AG10803 (cell line): ENCODE measurements around the gene SCP2.

Experiments used
- DNase-seq: peaks from one replicate; pipeline ENCODE4 v3.0.0; 2010; ENCODE audit warnings: low read depth
- H3K4me3 ChIP-seq: 2 replicates; pipeline ENCODE4 v1.5.1; 2011; ENCODE audit warnings: mild to moderate bottlenecking, low read length, control low read depth
- CTCF ChIP-seq: conservative IDR thresholded peaks from 2 replicates; pipeline ENCODE4 v1.5.1; 2011; ENCODE audit warnings: mild to moderate bottlenecking, low read length, control low read depth, inconsistent platforms

SCP2 gene

GRCh38 chr1:53092659-53093450, 165.8 kb downstream of the SCP2 start:
- no peak overlapping the region for H3K4me3 ChIP-seq
- no peak for DNase-seq
- no peak for TF ChIP-seq CTCF

- no peak for DNase-seq
- TF ChIP-seq CTCF, result no peak
- no peak overlapping the region for H3K4me3 ChIP-seq
Observed at GRCh38 chr1:53093451-53093754, 166.3 kb downstream of the SCP2 start.

DNA sequence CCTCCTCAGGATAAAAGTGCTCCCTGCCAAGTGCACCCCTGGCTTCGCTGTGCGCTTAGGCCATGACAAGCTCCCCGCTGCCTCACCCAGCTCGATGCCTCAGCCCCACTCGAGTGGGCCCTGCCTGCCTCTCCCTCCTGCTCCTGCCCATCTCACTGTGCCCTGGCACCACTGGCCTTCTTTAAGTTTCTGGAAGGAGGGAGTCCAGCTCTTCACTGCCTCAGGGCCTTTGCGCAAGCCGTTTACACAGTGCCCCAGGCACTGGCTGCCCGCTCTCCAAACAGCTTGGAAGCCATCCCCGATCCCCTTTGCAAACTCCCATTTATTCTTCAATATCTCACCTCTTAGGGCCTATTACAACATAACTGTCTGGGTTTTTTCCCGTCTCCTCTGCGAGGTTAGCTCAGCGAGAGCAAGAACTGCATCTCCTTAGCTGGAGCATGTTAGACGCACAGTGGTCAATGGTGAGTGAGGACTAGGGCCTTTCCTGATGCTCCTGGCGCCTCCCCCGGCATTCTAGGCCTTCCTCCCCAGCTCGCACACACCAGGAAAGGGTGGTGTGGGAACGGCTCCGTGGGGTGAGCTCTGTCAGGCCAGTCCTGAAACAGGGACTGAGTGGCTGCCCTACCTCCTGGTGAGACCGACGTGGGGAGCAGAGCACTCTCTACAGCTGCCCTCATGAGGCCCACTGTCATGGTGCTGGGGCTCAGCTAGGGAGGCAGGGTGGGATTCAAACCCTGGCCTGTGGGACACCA, 166.9 kb downstream of the SCP2 start:
- TF ChIP-seq CTCF, result no peak
- no peak for DNase-seq
- no peak overlapping the region for H3K4me3 ChIP-seq

GRCh38 chr1:53094533-53094919, 167.4 kb downstream of the SCP2 start:
- DNase-seq, result no peak
- TF ChIP-seq CTCF, result no peak
- no peak overlapping the region for H3K4me3 ChIP-seq
